ENCODE measurements around the gene TMEM9.
A peak's percentile ranks its signal among the peaks of the same experiment; 100 is the strongest.

Gene TMEM9

GRCh38 chr1:201126463-201126831 is 27.8 kb downstream of the TMEM9 start:
- DNase-seq = no peak

GRCh38 chr1:201125800-201126199 is 28.5 kb downstream of the TMEM9 start:
- no peak for DNase-seq

- no peak for DNase-seq
Measured at GRCh38 chr1:201125019-201125418, 29.3 kb downstream of the TMEM9 start.

GRCh38 chr1:201123866-201124265 is 30.4 kb downstream of the TMEM9 start:
- no peak for DNase-seq

GRCh38 chr1:201122321-201122957 is 31.8 kb downstream of the TMEM9 start:
- DNase-seq = no peak

GRCh38 chr1:201119206-201120197 is 34.8 kb downstream of the TMEM9 start:
- peak; percentile 38 to 69 (median 56) for DNase-seq

GRCh38 chr1:201116091-201116490 is 38.2 kb downstream of the TMEM9 start:
- no peak for DNase-seq

- no peak for DNase-seq
Measured at GRCh38 chr1:201115390-201115937, 38.8 kb downstream of the TMEM9 start.

- peak; percentile 85 to 92 (median 88) for DNase-seq
Measured at GRCh38 chr1:201114245-201115131, 39.8 kb downstream of the TMEM9 start.

GRCh38 chr1:201113451-201114244 is 40.6 kb downstream of the TMEM9 start:
- no peak for DNase-seq

GRCh38 chr1:201112926-201113325 is 41.3 kb downstream of the TMEM9 start:
- DNase-seq = no peak

GRCh38 chr1:201112173-201112731 is 42.0 kb downstream of the TMEM9 start, which contains the start of gene CACNA1S:
Gene CACNA1S, minus strand, starts transcription at chr1:201112426. Its CDS starts 87 bp downstream, at chr1:201112339.
- DNase-seq = no peak

GRCh38 chr1:201111672-201112071 is 42.6 kb downstream of the TMEM9 start:
- DNase-seq = no peak

GRCh38 chr1:201111156-201111555 is 43.1 kb downstream of the TMEM9 start:
- no peak for DNase-seq

- no peak for DNase-seq
Measured at GRCh38 chr1:201110616-201111015, 43.7 kb downstream of the TMEM9 start.

- DNase-seq = no peak
Measured at GRCh38 chr1:201110138-201110537, 44.1 kb downstream of the TMEM9 start.

- no peak for DNase-seq
Measured at GRCh38 chr1:201109651-201110050, 44.6 kb downstream of the TMEM9 start.

GRCh38 chr1:201108614-201109013 is 45.7 kb downstream of the TMEM9 start:
- no peak for DNase-seq

GRCh38 chr1:201105688-201106087 is 48.6 kb downstream of the TMEM9 start:
- no peak for DNase-seq

- DNase-seq = no peak
Measured at GRCh38 chr1:201104141-201104540, 50.1 kb downstream of the TMEM9 start.

GRCh38 chr1:201103666-201104065 is 50.6 kb downstream of the TMEM9 start:
- DNase-seq = no peak
